SK-N-SH (cell line): ENCODE results near the gene STK11IP. TPM values are rescaled to one million over a fixed set of nuclear protein-coding genes. Genes with fewer than 3 reads are reported as not detected.

Experiments used
- CTCF ChIA-PET: fragments of 300-600, 350-600 bp; formaldehyde crosslinking; extraction: SDS; loops from one replicate; lab custom pipeline; 2021; lab: Yijun Ruan, JAX
- POLR2A ChIA-PET: fragments of 350-600 bp; sonication (Branson Sonifier 250); formaldehyde crosslinking; extraction: SDS; loops from one replicate; lab custom pipeline; 2020; ENCODE audit warnings: antibody characterized with exemption, inconsistent platforms; lab: Yijun Ruan, JAX
- DNase-seq: peaks from one replicate; pipeline ENCODE4 v3.0.0; 2012
- H2AFZ ChIP-seq: fragments of 200-600 bp; sonication (generic); 2 replicates; pipeline ENCODE4 v1.8.1; 2016; ENCODE audit warnings: antibody characterized with exemption, mild to moderate bottlenecking, low read depth
- H3F3A ChIP-seq: fragments of 200-600 bp; sonication (generic); replicated peaks from 2 replicates; pipeline ENCODE3; 2016; ENCODE audit warnings: antibody characterized with exemption, mild to moderate bottlenecking; ENCODE audit not compliant: insufficient read depth
- H3K27ac ChIP-seq, 2 experiments: fragments of 200-500 bp in 1 of 2; fragments of 200-600 bp in 1 of 2; sonication (Bioruptor generic) in 1 of 2; sonication (generic), shearing (Covaris generic) in 1 of 2; 2 replicates each; pipeline versions ENCODE4 v1.5.1 to v1.6.1; 2014 to 2016; ENCODE audit warnings: low read depth in 2 of 2, inconsistent platforms in 1 of 2, low read length in 1 of 2, mild to moderate bottlenecking in 1 of 2, mixed read lengths in 1 of 2
- H3K27me3 ChIP-seq: fragments of 200-600 bp; sonication (generic), shearing (Covaris generic); 2 replicates; pipeline ENCODE4 v1.6.1; 2016; ENCODE audit warnings: mixed run types; ENCODE audit not compliant: insufficient read depth
- H3K36me3 ChIP-seq, 2 experiments: fragments of 200-500 bp in 1 of 2; fragments of 200-600 bp in 1 of 2; sonication (Bioruptor generic) in 1 of 2; sonication (generic) in 1 of 2; replicated peaks in 1 of 2; 2 replicates each; pipeline versions ENCODE3 to v1.5.1; 2014 to 2016; ENCODE audit warnings: low read length in 1 of 2, mild to moderate bottlenecking in 1 of 2; ENCODE audit not compliant: insufficient read depth in 2 of 2, control insufficient read depth in 1 of 2
- H3K4me1 ChIP-seq, 2 experiments: fragments of 200-500 bp in 1 of 2; fragments of 200-600 bp in 1 of 2; sonication (Bioruptor generic) in 1 of 2; sonication (generic), shearing (Covaris generic) in 1 of 2; 2 replicates each; pipeline versions ENCODE4 v1.5.1 to v1.6.1; 2014 to 2016; ENCODE audit warnings: low read depth in 1 of 2, low read length in 1 of 2, mixed run types in 1 of 2; ENCODE audit not compliant: insufficient read depth in 2 of 2, control insufficient read depth in 1 of 2
- H3K4me2 ChIP-seq: fragments of 200-600 bp; sonication (generic), shearing (Covaris generic); 2 replicates; pipeline ENCODE4 v1.6.1; 2017; ENCODE audit warnings: mixed run types
- H3K4me3 ChIP-seq, 2 experiments: fragments of 200-500 bp in 1 of 2; fragments of 200-600 bp in 1 of 2; sonication (Bioruptor generic) in 1 of 2; sonication (generic), shearing (Covaris generic) in 1 of 2; 2 replicates each; pipeline versions ENCODE4 v1.5.1 to v1.8.1; 2014 to 2016; ENCODE audit warnings: low read depth in 2 of 2, inconsistent platforms in 1 of 2, low read length in 1 of 2, mild to moderate bottlenecking in 1 of 2, mixed read lengths in 1 of 2, moderate library complexity in 1 of 2
- H3K79me2 ChIP-seq: fragments of 200-600 bp; sonication (generic); 2 replicates; pipeline ENCODE4 v1.8.1; 2017; ENCODE audit warnings: mild to moderate bottlenecking; ENCODE audit not compliant: insufficient read depth
- H3K9ac ChIP-seq: fragments of 200-600 bp; sonication (generic); 2 replicates; pipeline ENCODE4 v1.6.1; 2017; ENCODE audit warnings: mixed run types
- H3K9me2 ChIP-seq: fragments of 200-600 bp; sonication (generic); 2 replicates; pipeline ENCODE4 v1.6.1; 2017; ENCODE audit warnings: mixed run types
- H3K9me3 ChIP-seq: fragments of 200-600 bp; sonication (generic); 2 replicates; pipeline ENCODE4 v1.6.1; 2017; ENCODE audit warnings: mixed run types, mild to moderate bottlenecking, moderate library complexity
- H4K20me1 ChIP-seq: fragments of 200-600 bp; sonication (generic); 2 replicates; pipeline ENCODE4 v1.6.1; 2017; ENCODE audit warnings: mild to moderate bottlenecking, mixed run types; ENCODE audit not compliant: insufficient read depth
- CHD2 ChIP-seq: fragments of 150-350 bp; IDR thresholded peaks from 2 replicates; pipeline ENCODE4 v1.6.1; 2018; ENCODE audit warnings: low read length; ENCODE audit not compliant: partially characterized antibody
- CTCF ChIP-seq: fragments of 200-600 bp; sonication (generic); IDR thresholded peaks from 2 replicates; pipeline ENCODE4 v1.6.1; 2017; ENCODE audit warnings: antibody characterized with exemption, mild to moderate bottlenecking, moderate library complexity
- FOXJ3 ChIP-seq: sonication (generic); formaldehyde crosslinking; IDR thresholded peaks from 2 replicates; pipeline ENCODE4 v1.5.1; 2020; ENCODE audit warnings: mild to moderate bottlenecking, missing genetic modification reagents
- FOXM1 ChIP-seq: IDR thresholded peaks from 2 replicates; pipeline ENCODE4 v1.4.0; 2012; ENCODE audit warnings: low read depth, mild to moderate bottlenecking
- MXI1 ChIP-seq: IDR thresholded peaks from 2 replicates; pipeline ENCODE4 v1.6.1; 2012; ENCODE audit warnings: mild to moderate bottlenecking, low read depth, low read length, improper control_type of control experiment
- POLR2AphosphoS5 ChIP-seq: IDR thresholded peaks from 2 replicates; pipeline ENCODE4 v1.6.1; 2012; ENCODE audit warnings: low read depth, low read length
- RAD21 ChIP-seq: IDR thresholded peaks from 2 replicates; pipeline ENCODE4 v1.6.1; 2012; ENCODE audit warnings: mild to moderate bottlenecking, low read length
- REST ChIP-seq: IDR thresholded peaks from 2 replicates; pipeline ENCODE4 v1.6.1; 2012; ENCODE audit warnings: mild to moderate bottlenecking, low read depth, low read length, moderate library complexity
- RFX5 ChIP-seq: IDR thresholded peaks from 2 replicates; pipeline ENCODE4 v1.6.1; 2012; ENCODE audit warnings: mild to moderate bottlenecking, improper control_type of control experiment, low read length
- SMC3 ChIP-seq: IDR thresholded peaks from 2 replicates; pipeline ENCODE4 v1.6.1; 2012; ENCODE audit warnings: low read depth, low read length, improper control_type of control experiment
- WGBS: methylation state at CpG from one replicate; pipeline ENCODE4 v1.1.6; 2017; ENCODE audit warnings: low lambda C conversion rate; 5-methylcytosine and 5-hydroxymethylcytosine counted together
- polyA plus RNA-seq, 3 experiments: library from polyadenylated mRNA; depleted of rRNA; stranded (reverse); fragments of >200 nt; gene quantifications; 2 replicates each; pipeline ENCODE4 v1.2.3, GENCODE V29; 2012

Gene STK11IP
- polyA plus RNA-seq, 1 of the 3 experiments (the other 2 are of a cell fraction), result 22.9 TPM

- Histone ChIP-seq H3K27ac (no peak overlapping the region), H3K4me1 (peaks cover 13 to 20% of the 10 kb centered on the region in 2 experiments; a peak in 3 of 4 replicates), H3K9me2 (no peaks in the 10 kb centered on the region), H3K9me3 (no peaks in the 10 kb centered on the region), H3K4me3 (peak overlapping the region in 1 of 2 experiments; percentile 39; a peak in 1 of 4 replicates), H3F3A (peaks cover 10% of the 10 kb centered on the region)
- no peak for TF ChIP-seq FOXM1
- TF ChIP-seq RFX5, result peak; percentile 98
- TF ChIP-seq CHD2, result peak; percentile 42
- TF ChIP-seq MXI1, result peak; percentile 60
- TF ChIP-seq CTCF, result peak; percentile 98
- TF ChIP-seq SMC3, result peak; percentile 98
- 0 out of 2 replicates have a peak, but pooled peaks have one; percentile 40 for TF ChIP-seq REST
- peak; percentile 52; the same call in 1 of the 2 replicates for TF ChIP-seq POLR2AphosphoS5
- peak; percentile 93 for TF ChIP-seq RAD21
- TF ChIP-seq FOXJ3 (CRISPR knock-in tag), result no peak
- TF ChIP-seq, all 33 proteins: peak for 8
- DNase-seq, result peak; percentile 95
- Histone ChIP-seq H3K9ac (no peak overlapping the region), H3K79me2 (no peaks in the 10 kb centered on the region), H4K20me1 (no peaks in the 10 kb centered on the region), H2AFZ (no peak overlapping the region), H3K4me2 (peak overlapping the region; percentile 40; the same call in 1 of the 2 replicates), H3K27me3 (no peaks in the 10 kb centered on the region; the same call in 1 of the 2 replicates), H3K36me3 (no peaks in the 10 kb centered on the region)
- ChIA-PET CTCF (interaction anchor here (0.6 to 7.3 kb wide), 42 partner anchors 9 to 865 kb away, joined by 3 to 95 read pairs (median 4); partner anchors contain the start of genes CHPF, INHA, OBSL1 and SLC4A3), POLR2A (interaction anchor here (0.7 kb wide), 1 partner anchor 71 kb away, joined by 3 read pairs; the partner anchor contains the start of gene OBSL1)
- WGBS, result 29% methylated on average over 8 of the region's 24 CpGs
Observed at GRCh38 chr2:219642465-219643083, 44.9 kb downstream of the STK11IP start.
